GM23338 (cell line): ENCODE results near the gene CYB5D1. TPM values are rescaled to one million over a fixed set of nuclear protein-coding genes. Genes with fewer than 3 reads are reported as not detected.

ENCODE experiments used
- ATAC-seq: fragments of 200-7000 bp; cut with Tn5 transposase; 3 replicates; pipeline ENCODE4 v1.9.1; 2020
- DNase-seq: peaks from one replicate; pipeline ENCODE4 v3.0.0-alpha.2; 2015; ENCODE audit warnings: low spot score
- H2AFZ ChIP-seq: fragments of 200-600 bp; sonication (generic); 2 replicates; pipeline ENCODE4 v1.8.0; 2016; ENCODE audit warnings: antibody characterized with exemption, mild to moderate bottlenecking, moderate library complexity
- H3F3A ChIP-seq: fragments of 200-600 bp; sonication (generic); replicated peaks from 2 replicates; pipeline ENCODE4 v1.8.0; 2017; ENCODE audit warnings: antibody characterized with exemption, mixed run types, low read depth
- H3K27ac ChIP-seq: fragments of 200-600 bp; sonication (generic); 2 replicates; pipeline ENCODE4 v1.6.1; 2016; ENCODE audit warnings: low read depth
- H3K27me3 ChIP-seq: fragments of 200-600 bp; sonication (generic); 2 replicates; pipeline ENCODE4 v1.8.0; 2016; ENCODE audit warnings: mild to moderate bottlenecking, mixed run types, moderate library complexity; ENCODE audit not compliant: insufficient read depth
- H3K36me3 ChIP-seq: fragments of 200-600 bp; sonication (generic); 2 replicates; pipeline ENCODE4 v1.8.0; 2016; ENCODE audit warnings: mild to moderate bottlenecking; ENCODE audit not compliant: insufficient read depth
- H3K4me1 ChIP-seq: fragments of 200-600 bp; sonication (generic); 2 replicates; pipeline ENCODE4 v1.8.0; 2016; ENCODE audit warnings: mild to moderate bottlenecking, moderate library complexity; ENCODE audit not compliant: insufficient read depth
- H3K4me2 ChIP-seq: fragments of 200-600 bp; sonication (generic); 2 replicates; pipeline ENCODE4 v1.7.1; 2017; ENCODE audit warnings: mixed run types
- H3K4me3 ChIP-seq: fragments of 200-600 bp; sonication (generic); 2 replicates; pipeline ENCODE4 v1.6.1; 2016; ENCODE audit warnings: mixed run types
- H3K79me2 ChIP-seq: fragments of 200-600 bp; sonication (generic); replicated peaks from 2 replicates; pipeline ENCODE4 v1.8.0; 2017; ENCODE audit warnings: mild to moderate bottlenecking; ENCODE audit not compliant: insufficient read depth
- H3K9me2 ChIP-seq: fragments of 200-600 bp; sonication (generic); 2 replicates; pipeline ENCODE4 v1.8.0; 2017; ENCODE audit not compliant: insufficient read depth
- H4K20me1 ChIP-seq: fragments of 200-600 bp; sonication (generic); replicated peaks from 2 replicates; pipeline ENCODE4 v1.8.0; 2017; ENCODE audit warnings: mild to moderate bottlenecking; ENCODE audit not compliant: insufficient read depth
- H3K27ac Mint-ChIP-seq: 2 replicates; pipeline ENCODE4 v1.8.0; 2020; ENCODE audit warnings: inconsistent platforms, mild to moderate bottlenecking, moderate library complexity, mixed read lengths
- H3K27me3 Mint-ChIP-seq: 3 replicates; pipeline ENCODE4 v1.8.0; 2022; ENCODE audit warnings: low read depth, mild to moderate bottlenecking, moderate library complexity, mixed read lengths, inconsistent platforms; ENCODE audit not compliant: insufficient read depth, poor library complexity
- H3K36me3 Mint-ChIP-seq: 3 replicates; pipeline ENCODE4 v1.8.0; 2021; ENCODE audit warnings: low read depth, mild to moderate bottlenecking, inconsistent platforms, moderate library complexity, mixed read lengths
- H3K4me1 Mint-ChIP-seq: 3 replicates; pipeline ENCODE4 v1.8.0; 2020; ENCODE audit warnings: mild to moderate bottlenecking, inconsistent platforms, mixed read lengths
- H3K4me3 Mint-ChIP-seq: 3 replicates; pipeline ENCODE4 v1.8.0; 2021; ENCODE audit warnings: moderate library complexity, mild to moderate bottlenecking, inconsistent platforms, mixed read lengths
- H3K9me3 Mint-ChIP-seq: 3 replicates; pipeline ENCODE4 v1.8.0; 2020; ENCODE audit warnings: moderate library complexity, mild to moderate bottlenecking, inconsistent platforms, mixed read lengths
- CREB1 ChIP-seq: fragments of 250-450 bp; sonication (Bioruptor Pico); IDR thresholded peaks from 2 replicates; pipeline ENCODE4 v1.5.0; 2020; ENCODE audit warnings: low read depth, mild to moderate bottlenecking, moderate library complexity
- EZH2phosphoT487 ChIP-seq: fragments of 200-600 bp; sonication (generic); IDR thresholded peaks from one replicate; pipeline ENCODE4 v1.8.1; 2018; ENCODE audit warnings: antibody characterized with exemption; ENCODE audit not compliant: unreplicated experiment
- JUNB ChIP-seq: IDR thresholded peaks from one replicate; pipeline ENCODE4 v1.6.1; 2016; ENCODE audit warnings: antibody characterized with exemption; ENCODE audit not compliant: unreplicated experiment
- NANOG ChIP-seq: IDR thresholded peaks from 2 replicates; pipeline ENCODE4 v1.6.1; 2016; ENCODE audit warnings: antibody characterized with exemption, borderline replicate concordance
- polyA plus RNA-seq: library from polyadenylated mRNA; unstranded; fragments of >200 nt; fragmentation: Nextera tagmentation; extraction: Ambion mirVana; gene quantifications from 2 replicates; pipeline ENCODE4 v1.2.1, GENCODE V29; 2016
- total RNA-seq: library from RNA; depleted of rRNA; stranded (reverse); fragments of >200 nt; shearing (Covaris generic); gene quantifications from 2 replicates; pipeline ENCODE4 v1.2.3, GENCODE V29; 2014
- TF ChIP-seq, protein P1 (sequence below): IDR thresholded peaks from one replicate; pipeline ENCODE4 v1.6.1; 2018; ENCODE audit warnings: antibody characterized with exemption; ENCODE audit not compliant: unreplicated experiment
- TF ChIP-seq, protein P2 (sequence below): fragments of 250-450 bp; sonication (Bioruptor Pico); IDR thresholded peaks from 2 replicates; pipeline ENCODE4 v1.5.0; 2020; ENCODE audit warnings: mild to moderate bottlenecking, moderate library complexity

CYB5D1 gene
- total and polyA plus RNA-seq, 2 experiments from 2014 or later, result 3.5 to 8.4 TPM

GRCh38 chr17:7839876-7840261, 17.9 kb upstream of the CYB5D1 start (continued):
- TF ChIP-seq, protein P1, sequence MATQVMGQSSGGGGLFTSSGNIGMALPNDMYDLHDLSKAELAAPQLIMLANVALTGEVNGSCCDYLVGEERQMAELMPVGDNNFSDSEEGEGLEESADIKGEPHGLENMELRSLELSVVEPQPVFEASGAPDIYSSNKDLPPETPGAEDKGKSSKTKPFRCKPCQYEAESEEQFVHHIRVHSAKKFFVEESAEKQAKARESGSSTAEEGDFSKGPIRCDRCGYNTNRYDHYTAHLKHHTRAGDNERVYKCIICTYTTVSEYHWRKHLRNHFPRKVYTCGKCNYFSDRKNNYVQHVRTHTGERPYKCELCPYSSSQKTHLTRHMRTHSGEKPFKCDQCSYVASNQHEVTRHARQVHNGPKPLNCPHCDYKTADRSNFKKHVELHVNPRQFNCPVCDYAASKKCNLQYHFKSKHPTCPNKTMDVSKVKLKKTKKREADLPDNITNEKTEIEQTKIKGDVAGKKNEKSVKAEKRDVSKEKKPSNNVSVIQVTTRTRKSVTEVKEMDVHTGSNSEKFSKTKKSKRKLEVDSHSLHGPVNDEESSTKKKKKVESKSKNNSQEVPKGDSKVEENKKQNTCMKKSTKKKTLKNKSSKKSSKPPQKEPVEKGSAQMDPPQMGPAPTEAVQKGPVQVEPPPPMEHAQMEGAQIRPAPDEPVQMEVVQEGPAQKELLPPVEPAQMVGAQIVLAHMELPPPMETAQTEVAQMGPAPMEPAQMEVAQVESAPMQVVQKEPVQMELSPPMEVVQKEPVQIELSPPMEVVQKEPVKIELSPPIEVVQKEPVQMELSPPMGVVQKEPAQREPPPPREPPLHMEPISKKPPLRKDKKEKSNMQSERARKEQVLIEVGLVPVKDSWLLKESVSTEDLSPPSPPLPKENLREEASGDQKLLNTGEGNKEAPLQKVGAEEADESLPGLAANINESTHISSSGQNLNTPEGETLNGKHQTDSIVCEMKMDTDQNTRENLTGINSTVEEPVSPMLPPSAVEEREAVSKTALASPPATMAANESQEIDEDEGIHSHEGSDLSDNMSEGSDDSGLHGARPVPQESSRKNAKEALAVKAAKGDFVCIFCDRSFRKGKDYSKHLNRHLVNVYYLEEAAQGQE, result no peak
- no peak for TF ChIP-seq NANOG

GRCh38 chr17:7840441-7840840, 17.4 kb upstream of the CYB5D1 start:
- Histone ChIP-seq H3K27ac (no peak overlapping the region), H2AFZ (no peak overlapping the region), H3K79me2 (no peaks in the 10 kb centered on the region), H3K27me3 (peaks cover 81% of the 10 kb centered on the region), H3K9me2 (no peaks in the 10 kb centered on the region), H3K36me3 (peaks cover 6% of the 10 kb centered on the region; the same call in 1 of the 2 replicates), H3K4me3 (no peak overlapping the region), H3K4me2 (no peak overlapping the region), H3K4me1 (peaks cover 27% of the 10 kb centered on the region), H3F3A (peaks cover 27% of the 10 kb centered on the region), H4K20me1 (peaks cover 13% of the 10 kb centered on the region)
- Mint-ChIP-seq H3K27me3 (peaks cover 66% of the 10 kb centered on the region), H3K4me3 (peak overlapping the region; percentile 83), H3K4me1 (peaks cover 40% of the 10 kb centered on the region), H3K9me3 (no peaks in the 10 kb centered on the region; the same call in 1 of the 3 replicates), H3K27ac (no peak overlapping the region), H3K36me3 (peaks cover 2% of the 10 kb centered on the region; the same call in 1 of the 3 replicates)
- no peak for ATAC-seq
- TF ChIP-seq JUNB (no peak), EZH2phosphoT487 (no peak), CREB1 (CRISPR knock-in tag) (no peak), NANOG (no peak)
- TF ChIP-seq, protein P2, sequence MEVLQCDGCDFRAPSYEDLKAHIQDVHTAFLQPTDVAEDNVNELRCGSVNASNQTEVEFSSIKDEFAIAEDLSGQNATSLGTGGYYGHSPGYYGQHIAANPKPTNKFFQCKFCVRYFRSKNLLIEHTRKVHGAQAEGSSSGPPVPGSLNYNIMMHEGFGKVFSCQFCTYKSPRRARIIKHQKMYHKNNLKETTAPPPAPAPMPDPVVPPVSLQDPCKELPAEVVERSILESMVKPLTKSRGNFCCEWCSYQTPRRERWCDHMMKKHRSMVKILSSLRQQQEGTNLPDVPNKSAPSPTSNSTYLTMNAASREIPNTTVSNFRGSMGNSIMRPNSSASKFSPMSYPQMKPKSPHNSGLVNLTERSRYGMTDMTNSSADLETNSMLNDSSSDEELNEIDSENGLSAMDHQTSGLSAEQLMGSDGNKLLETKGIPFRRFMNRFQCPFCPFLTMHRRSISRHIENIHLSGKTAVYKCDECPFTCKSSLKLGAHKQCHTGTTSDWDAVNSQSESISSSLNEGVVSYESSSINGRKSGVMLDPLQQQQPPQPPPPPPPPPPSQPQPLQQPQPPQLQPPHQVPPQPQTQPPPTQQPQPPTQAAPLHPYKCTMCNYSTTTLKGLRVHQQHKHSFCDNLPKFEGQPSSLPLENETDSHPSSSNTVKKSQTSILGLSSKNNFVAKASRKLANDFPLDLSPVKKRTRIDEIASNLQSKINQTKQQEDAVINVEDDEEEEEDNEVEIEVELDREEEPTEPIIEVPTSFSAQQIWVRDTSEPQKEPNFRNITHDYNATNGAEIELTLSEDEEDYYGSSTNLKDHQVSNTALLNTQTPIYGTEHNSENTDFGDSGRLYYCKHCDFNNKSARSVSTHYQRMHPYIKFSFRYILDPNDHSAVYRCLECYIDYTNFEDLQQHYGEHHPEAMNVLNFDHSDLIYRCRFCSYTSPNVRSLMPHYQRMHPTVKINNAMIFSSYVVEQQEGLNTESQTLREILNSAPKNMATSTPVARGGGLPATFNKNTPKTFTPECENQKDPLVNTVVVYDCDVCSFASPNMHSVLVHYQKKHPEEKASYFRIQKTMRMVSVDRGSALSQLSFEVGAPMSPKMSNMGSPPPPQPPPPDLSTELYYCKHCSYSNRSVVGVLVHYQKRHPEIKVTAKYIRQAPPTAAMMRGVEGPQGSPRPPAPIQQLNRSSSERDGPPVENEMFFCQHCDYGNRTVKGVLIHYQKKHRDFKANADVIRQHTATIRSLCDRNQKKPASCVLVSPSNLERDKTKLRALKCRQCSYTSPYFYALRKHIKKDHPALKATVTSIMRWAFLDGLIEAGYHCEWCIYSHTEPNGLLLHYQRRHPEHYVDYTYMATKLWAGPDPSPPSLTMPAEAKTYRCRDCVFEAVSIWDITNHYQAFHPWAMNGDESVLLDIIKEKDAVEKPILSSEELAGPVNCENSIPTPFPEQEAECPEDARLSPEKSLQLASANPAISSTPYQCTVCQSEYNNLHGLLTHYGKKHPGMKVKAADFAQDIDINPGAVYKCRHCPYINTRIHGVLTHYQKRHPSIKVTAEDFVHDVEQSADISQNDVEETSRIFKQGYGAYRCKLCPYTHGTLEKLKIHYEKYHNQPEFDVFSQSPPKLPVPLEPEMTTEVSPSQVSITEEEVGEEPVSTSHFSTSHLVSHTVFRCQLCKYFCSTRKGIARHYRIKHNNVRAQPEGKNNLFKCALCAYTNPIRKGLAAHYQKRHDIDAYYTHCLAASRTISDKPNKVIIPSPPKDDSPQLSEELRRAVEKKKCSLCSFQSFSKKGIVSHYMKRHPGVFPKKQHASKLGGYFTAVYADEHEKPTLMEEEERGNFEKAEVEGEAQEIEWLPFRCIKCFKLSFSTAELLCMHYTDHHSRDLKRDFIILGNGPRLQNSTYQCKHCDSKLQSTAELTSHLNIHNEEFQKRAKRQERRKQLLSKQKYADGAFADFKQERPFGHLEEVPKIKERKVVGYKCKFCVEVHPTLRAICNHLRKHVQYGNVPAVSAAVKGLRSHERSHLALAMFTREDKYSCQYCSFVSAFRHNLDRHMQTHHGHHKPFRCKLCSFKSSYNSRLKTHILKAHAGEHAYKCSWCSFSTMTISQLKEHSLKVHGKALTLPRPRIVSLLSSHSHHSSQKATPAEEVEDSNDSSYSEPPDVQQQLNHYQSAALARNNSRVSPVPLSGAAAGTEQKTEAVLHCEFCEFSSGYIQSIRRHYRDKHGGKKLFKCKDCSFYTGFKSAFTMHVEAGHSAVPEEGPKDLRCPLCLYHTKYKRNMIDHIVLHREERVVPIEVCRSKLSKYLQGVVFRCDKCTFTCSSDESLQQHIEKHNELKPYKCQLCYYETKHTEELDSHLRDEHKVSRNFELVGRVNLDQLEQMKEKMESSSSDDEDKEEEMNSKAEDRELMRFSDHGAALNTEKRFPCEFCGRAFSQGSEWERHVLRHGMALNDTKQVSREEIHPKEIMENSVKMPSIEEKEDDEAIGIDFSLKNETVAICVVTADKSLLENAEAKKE, result no peak
- no peak for DNase-seq
